ENCODE results near the gene PLAAT3.

PLAAT3 gene

GRCh38 chr11:63527667-63528066 is 86.6 kb downstream of the PLAAT3 start:
- CTCF ChIA-PET, result no interaction called here
- POLR2A ChIA-PET (ENCODE audit: low non-redundant PET), result no interaction called here
- no peak for DNase-seq (ENCODE audit: low spot score)
- no peak overlapping the region for H3K27ac ChIP-seq
- TF ChIP-seq, protein P1, sequence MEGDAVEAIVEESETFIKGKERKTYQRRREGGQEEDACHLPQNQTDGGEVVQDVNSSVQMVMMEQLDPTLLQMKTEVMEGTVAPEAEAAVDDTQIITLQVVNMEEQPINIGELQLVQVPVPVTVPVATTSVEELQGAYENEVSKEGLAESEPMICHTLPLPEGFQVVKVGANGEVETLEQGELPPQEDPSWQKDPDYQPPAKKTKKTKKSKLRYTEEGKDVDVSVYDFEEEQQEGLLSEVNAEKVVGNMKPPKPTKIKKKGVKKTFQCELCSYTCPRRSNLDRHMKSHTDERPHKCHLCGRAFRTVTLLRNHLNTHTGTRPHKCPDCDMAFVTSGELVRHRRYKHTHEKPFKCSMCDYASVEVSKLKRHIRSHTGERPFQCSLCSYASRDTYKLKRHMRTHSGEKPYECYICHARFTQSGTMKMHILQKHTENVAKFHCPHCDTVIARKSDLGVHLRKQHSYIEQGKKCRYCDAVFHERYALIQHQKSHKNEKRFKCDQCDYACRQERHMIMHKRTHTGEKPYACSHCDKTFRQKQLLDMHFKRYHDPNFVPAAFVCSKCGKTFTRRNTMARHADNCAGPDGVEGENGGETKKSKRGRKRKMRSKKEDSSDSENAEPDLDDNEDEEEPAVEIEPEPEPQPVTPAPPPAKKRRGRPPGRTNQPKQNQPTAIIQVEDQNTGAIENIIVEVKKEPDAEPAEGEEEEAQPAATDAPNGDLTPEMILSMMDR (conservative IDR thresholded peaks at IDR 0.05; ENCODE audit: low read depth), result no peak
